Caco-2 (cell line): ENCODE measurements around the gene RPL15. TPM values are rescaled to one million over a fixed set of nuclear protein-coding genes. Genes with fewer than 3 reads are reported as not detected.
"Not testable (repeated sequence)": the region's sequence is repeated elsewhere in the genome, so short reads cannot be mapped to it uniquely, and the experiment has no call there.

Experiments used
- BruUV-seq: library from RNA; stranded (reverse); fragments of 400-500 nt; replicated peaks from 2 replicates; lab custom pipeline; 2021; lab: Mats Ljungman, UMichigan
- CTCF ChIA-PET: fragments of 300-600 bp; sonication (Branson Sonifier 250); formaldehyde crosslinking; loops from one replicate; lab custom pipeline; 2022; ENCODE audit warnings: antibody characterized with exemption; lab: Charles Lee
- POLR2A ChIA-PET: fragments of 300-600 bp; sonication (Branson Sonifier 250); formaldehyde crosslinking; loops from one replicate; lab custom pipeline; 2022; ENCODE audit warnings: antibody characterized with exemption; lab: Charles Lee
- DNase-seq, 2 experiments: peaks; one replicate each; pipeline versions ENCODE4 v3.0.0 to v3.0.0-alpha.2; 2020 to 2022
- H3K27me3 ChIP-seq: replicated peaks from 2 replicates; pipeline ENCODE4 v1.6.0; 2011; ENCODE audit warnings: low read length; ENCODE audit not compliant: control insufficient read depth, insufficient read depth
- H3K36me3 ChIP-seq: 2 replicates; pipeline ENCODE4 v1.5.1; 2011; ENCODE audit warnings: low read length; ENCODE audit not compliant: control insufficient read depth, insufficient read depth
- H3K4me1 ChIP-seq: fragments of 250-450 bp; sonication (Bioruptor Pico); 2 replicates; pipeline ENCODE4 v1.5.1; 2020; ENCODE audit warnings: mild to moderate bottlenecking
- H3K4me3 ChIP-seq: 2 replicates; pipeline ENCODE4 v1.5.1; 2011; ENCODE audit warnings: low read depth, mild to moderate bottlenecking, control low read depth, low read length
- H3K9me3 ChIP-seq: fragments of 250-450 bp; sonication (Bioruptor Pico); 2 replicates; pipeline ENCODE4 v1.5.1; 2020; ENCODE audit warnings: mild to moderate bottlenecking, moderate library complexity
- H3K27ac Mint-ChIP-seq: one replicate; pipeline ENCODE4 v1.8.0; 2022; ENCODE audit warnings: mixed read lengths; ENCODE audit not compliant: unreplicated experiment
- H3K27me3 Mint-ChIP-seq: one replicate; pipeline ENCODE4 v1.8.0; 2022; ENCODE audit warnings: mixed read lengths; ENCODE audit not compliant: insufficient read depth, unreplicated experiment
- H3K36me3 Mint-ChIP-seq: one replicate; pipeline ENCODE4 v1.8.0; 2022; ENCODE audit warnings: mild to moderate bottlenecking, mixed read lengths; ENCODE audit not compliant: insufficient read depth, unreplicated experiment
- H3K4me1 Mint-ChIP-seq: one replicate; pipeline ENCODE4 v1.8.0; 2022; ENCODE audit warnings: low read depth, mixed read lengths; ENCODE audit not compliant: unreplicated experiment
- H3K4me3 Mint-ChIP-seq: one replicate; pipeline ENCODE4 v1.8.0; 2022; ENCODE audit warnings: mild to moderate bottlenecking, moderate library complexity, mixed read lengths; ENCODE audit not compliant: unreplicated experiment
- H3K9me3 Mint-ChIP-seq: one replicate; pipeline ENCODE4 v1.8.0; 2022; ENCODE audit warnings: mixed read lengths; ENCODE audit not compliant: unreplicated experiment
- CTCF ChIP-seq, 2 experiments: fragments of 200-600 bp in 1 of 2; IDR thresholded peaks; 1 replicate in 1 of 2; 2 replicates in 1 of 2; pipeline versions ENCODE4 v1.5.1 to v1.8.0; 2011 to 2022; ENCODE audit warnings: antibody characterized with exemption in 1 of 2, control low read depth in 1 of 2, inconsistent platforms in 1 of 2, low read depth in 1 of 2, low read length in 1 of 2, mild to moderate bottlenecking in 1 of 2, moderate library complexity in 1 of 2; ENCODE audit not compliant: insufficient read depth in 1 of 2, severe bottlenecking in 1 of 2, unreplicated experiment in 1 of 2
- intact Hi-C: fragments of 100-400 bp; cut with micrococcal nuclease; formaldehyde crosslinking; loops from one replicate; pipeline ENCODE4 v1.10.0; 2022; ENCODE audit not compliant: unreplicated experiment
- total RNA-seq: library from RNA; stranded (reverse); gene quantifications from 2 replicates; pipeline ENCODE4 v1.2.3, GENCODE V29; 2022

RPL15 gene
- total RNA-seq, 1 experiment from 2014 or later = 1,698 TPM

- Mint-ChIP-seq H3K9me3 (peaks cover 1% of the 10 kb centered on the region), H3K4me1 (peaks cover 6% of the 10 kb centered on the region), H3K27ac (no peak overlapping the region), H3K36me3 (peaks cover 52% of the 10 kb centered on the region), H3K4me3 (no peak overlapping the region), H3K27me3 (no peaks in the 10 kb centered on the region)
- POLR2A ChIA-PET = no interaction called here
- CTCF ChIA-PET = no interaction called here
- no TSS peak for BruUV-seq
- no peaks in the 10 kb centered on the region for H3K27me3 ChIP-seq
- H3K36me3 ChIP-seq = no peaks in the 10 kb centered on the region; the same call in 1 of the 2 replicates
- DNase-seq = no peak
- no peak for TF ChIP-seq CTCF (IDR thresholded peaks at IDR 0.05; ENCODE audit: insufficient read depth in 1 of 2, low read depth in 1 of 2, low read length in 1 of 2, severe bottlenecking in 1 of 2, unreplicated experiment in 1 of 2)
- H3K9me3 ChIP-seq = no peaks in the 10 kb centered on the region
- no peaks in the 10 kb centered on the region for H3K4me1 ChIP-seq
- intact Hi-C loops = no loop called here
- H3K4me3 ChIP-seq = no peak overlapping the region
Measured at GRCh38 chr3:23904545-23904944, 12.4 kb upstream of the RPL15 start.

GRCh38 chr3:23909341-23909740 is 7.6 kb upstream of the RPL15 start:
- ChIA-PET CTCF (no interaction called here), POLR2A (no interaction called here)
- Mint-ChIP-seq H3K27ac (no peak overlapping the region), H3K36me3 (peaks cover 28% of the 10 kb centered on the region), H3K4me1 (peaks cover 4% of the 10 kb centered on the region), H3K4me3 (no peak overlapping the region), H3K9me3 (no peaks in the 10 kb centered on the region), H3K27me3 (no peaks in the 10 kb centered on the region)
- TF ChIP-seq CTCF (IDR thresholded peaks at IDR 0.05; ENCODE audit: insufficient read depth in 1 of 2, low read depth in 1 of 2, low read length in 1 of 2, severe bottlenecking in 1 of 2, unreplicated experiment in 1 of 2) = no peak
- no TSS peak for BruUV-seq
- DNase-seq = no peak
- intact Hi-C loops = no loop called here
- Histone ChIP-seq H3K9me3 (no peaks in the 10 kb centered on the region), H3K27me3 (no peaks in the 10 kb centered on the region), H3K36me3 (no peaks in the 10 kb centered on the region), H3K4me3 (no peak overlapping the region), H3K4me1 (peaks cover 8% of the 10 kb centered on the region)

GRCh38 chr3:23911397-23911796 is 5.5 kb upstream of the RPL15 start:
- BruUV-seq = no TSS peak
- no peaks in the 10 kb centered on the region for H3K36me3 ChIP-seq
- no peak for DNase-seq
- POLR2A ChIA-PET = no interaction called here
- no peak overlapping the region for H3K4me3 ChIP-seq
- no peaks in the 10 kb centered on the region for H3K27me3 ChIP-seq
- H3K9me3 ChIP-seq = no peaks in the 10 kb centered on the region
- no peak for TF ChIP-seq CTCF (IDR thresholded peaks at IDR 0.05; ENCODE audit: insufficient read depth in 1 of 2, low read depth in 1 of 2, low read length in 1 of 2, severe bottlenecking in 1 of 2, unreplicated experiment in 1 of 2)
- H3K4me1 ChIP-seq = peaks cover 14% of the 10 kb centered on the region
- no peaks in the 10 kb centered on the region for H3K27me3 Mint-ChIP-seq
- H3K27ac Mint-ChIP-seq = no peak overlapping the region
- CTCF ChIA-PET = no interaction called here
- peaks cover 12% of the 10 kb centered on the region for H3K4me1 Mint-ChIP-seq
- no peak overlapping the region for H3K4me3 Mint-ChIP-seq
- H3K36me3 Mint-ChIP-seq = peaks cover 10% of the 10 kb centered on the region
- no peaks in the 10 kb centered on the region for H3K9me3 Mint-ChIP-seq
- intact Hi-C loops = no loop called here

GRCh38 chr3:23912335-23912734 is 4.6 kb upstream of the RPL15 start:
- CTCF ChIA-PET, H3K4me3 Mint-ChIP-seq, H3K36me3 ChIP-seq, H3K27me3 ChIP-seq, intact Hi-C loops, DNase-seq, H3K9me3 Mint-ChIP-seq, H3K4me3 ChIP-seq, H3K27me3 Mint-ChIP-seq, BruUV-seq, H3K9me3 ChIP-seq, POLR2A ChIA-PET, H3K27ac Mint-ChIP-seq: not testable (repeated sequence)
- H3K4me1 Mint-ChIP-seq = peaks cover 12% of the 10 kb centered on the region
- H3K4me1 ChIP-seq = peaks cover 14% of the 10 kb centered on the region
- H3K36me3 Mint-ChIP-seq = peaks cover 18% of the 10 kb centered on the region
